GM19372 (cell line): ENCODE measurements around the gene VCPKMT.
"Not testable (repeated sequence)": the region's sequence is repeated elsewhere in the genome, so short reads cannot be mapped to it uniquely, and the experiment has no call there.

Experiments used
- ATAC-seq: cut with Tn5 transposase; IDR thresholded peaks from one replicate; pipeline ENCODE4 v1.9.1; 2021; ENCODE audit warnings: mild to moderate bottlenecking, low read depth, moderate library complexity; ENCODE audit not compliant: unreplicated experiment

The VCPKMT gene

DNA sequence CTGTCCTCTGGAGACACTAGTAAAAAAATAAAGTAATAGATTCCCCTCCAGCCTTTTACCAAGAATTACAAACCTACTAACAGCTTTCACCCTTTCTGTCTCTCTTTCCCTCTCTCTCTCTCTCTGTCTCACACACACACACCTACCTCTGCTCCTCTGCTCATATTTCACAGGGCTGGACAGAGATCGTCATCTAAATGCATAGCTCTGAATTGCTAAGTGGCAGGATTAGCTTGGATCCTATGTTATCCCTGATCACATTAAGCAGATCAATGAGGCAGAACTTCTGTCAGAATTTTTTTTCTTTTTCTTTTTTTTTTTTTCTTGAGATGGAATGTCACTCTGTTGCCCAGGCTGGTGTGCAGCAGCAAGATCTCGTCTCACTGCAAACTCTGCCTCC, 22.9 kb downstream of the VCPKMT start:
- ATAC-seq, result no peak

DNA sequence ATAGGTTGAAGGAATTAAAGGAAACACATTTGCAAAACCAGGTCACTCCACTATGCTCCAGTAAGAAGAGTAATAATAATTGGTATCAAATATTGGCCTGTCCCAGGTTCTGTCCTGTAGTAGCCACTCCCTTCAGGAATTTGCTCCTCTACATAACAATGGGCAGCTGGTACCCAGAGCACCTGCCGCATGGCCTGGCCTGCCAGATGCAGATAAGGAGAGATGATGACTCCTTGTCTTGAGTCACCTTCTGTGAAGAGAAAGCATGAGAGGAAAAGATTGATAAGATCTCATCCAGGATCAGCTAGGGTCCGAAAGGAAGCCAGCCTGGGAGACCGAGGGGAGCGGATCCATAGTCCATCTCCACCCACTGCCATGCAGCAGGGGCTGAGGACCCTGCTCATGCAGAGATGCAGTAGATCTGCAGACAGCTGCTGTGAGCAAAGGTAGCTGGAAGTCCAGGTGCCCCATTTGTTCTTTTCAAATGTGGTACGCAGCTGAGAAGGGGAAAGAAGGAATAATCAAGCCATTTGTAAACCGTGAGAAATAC, 24.3 kb downstream of the VCPKMT start:
- ATAC-seq, result no peak

DNA sequence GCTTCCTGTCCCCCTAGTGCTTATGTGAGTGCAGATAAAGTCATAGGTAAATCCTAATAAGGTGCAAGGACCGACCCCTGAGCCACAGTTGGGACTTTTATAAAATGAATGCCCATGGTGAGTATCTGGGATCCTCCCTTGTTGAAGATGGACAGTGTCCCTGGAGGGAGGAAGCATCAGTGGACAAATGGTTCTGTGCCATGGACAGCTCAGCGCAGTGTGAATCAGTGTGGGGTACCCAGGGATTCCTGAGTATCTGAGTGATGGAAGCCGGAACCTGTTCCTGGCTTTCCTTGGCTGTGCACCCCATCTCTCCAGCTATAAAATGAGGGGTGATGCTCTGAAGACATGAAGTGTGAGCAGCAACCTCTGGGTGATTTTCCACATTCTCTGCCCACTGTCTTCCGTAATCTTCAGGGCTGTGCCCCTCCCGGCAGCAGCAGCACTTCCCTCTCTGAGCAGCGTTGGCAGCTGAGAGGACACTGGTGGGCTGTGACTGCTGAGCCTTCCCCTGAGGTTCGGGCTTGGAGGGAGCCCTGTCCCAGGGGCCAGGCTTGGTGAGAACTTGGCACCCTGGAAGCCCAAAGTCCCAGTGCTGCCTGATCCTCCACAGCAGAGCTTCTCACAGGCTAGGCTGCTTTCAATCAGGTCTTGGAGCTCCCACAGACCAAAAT, 25.0 kb downstream of the VCPKMT start:
- ATAC-seq, result no peak

DNA sequence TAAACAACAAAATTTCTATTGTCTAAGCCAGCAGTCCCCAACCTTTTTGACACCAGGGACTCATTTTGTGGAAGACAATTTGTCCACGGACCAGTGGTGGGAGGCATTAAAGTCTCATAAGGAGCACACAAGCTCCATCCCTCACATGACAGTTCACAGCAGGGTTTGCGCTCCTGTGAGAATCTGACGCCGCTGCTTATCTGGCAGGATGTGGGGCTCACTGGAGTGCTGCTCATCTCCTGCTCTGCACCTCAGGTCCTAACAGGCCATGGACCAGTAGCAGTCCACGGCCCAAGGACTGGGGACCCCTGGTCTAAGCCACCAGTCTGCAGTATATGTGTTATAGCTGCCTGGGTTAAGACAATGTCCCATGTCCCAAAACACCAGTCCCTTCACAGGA, 27.2 kb downstream of the VCPKMT start:
- ATAC-seq, result no peak

DNA sequence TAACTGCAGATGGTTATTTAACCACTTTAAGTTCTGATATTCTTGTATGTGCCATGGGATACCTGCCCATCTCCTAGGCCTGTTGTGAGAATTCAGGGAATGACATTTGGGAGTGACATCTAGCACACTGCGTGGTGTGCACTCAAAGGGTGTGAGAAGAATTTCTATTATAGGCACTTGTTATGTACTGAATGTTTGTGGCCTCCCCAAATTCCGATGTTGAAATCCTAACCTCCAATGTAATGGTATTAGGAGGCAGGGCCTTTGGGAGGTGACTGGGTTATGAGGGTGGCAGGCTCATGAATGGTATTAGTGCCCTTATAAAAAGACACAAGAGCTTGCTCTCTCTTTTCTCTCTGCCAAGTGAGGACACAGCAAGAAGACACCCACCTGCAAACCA, 27.6 kb downstream of the VCPKMT start:
- no peak for ATAC-seq

DNA sequence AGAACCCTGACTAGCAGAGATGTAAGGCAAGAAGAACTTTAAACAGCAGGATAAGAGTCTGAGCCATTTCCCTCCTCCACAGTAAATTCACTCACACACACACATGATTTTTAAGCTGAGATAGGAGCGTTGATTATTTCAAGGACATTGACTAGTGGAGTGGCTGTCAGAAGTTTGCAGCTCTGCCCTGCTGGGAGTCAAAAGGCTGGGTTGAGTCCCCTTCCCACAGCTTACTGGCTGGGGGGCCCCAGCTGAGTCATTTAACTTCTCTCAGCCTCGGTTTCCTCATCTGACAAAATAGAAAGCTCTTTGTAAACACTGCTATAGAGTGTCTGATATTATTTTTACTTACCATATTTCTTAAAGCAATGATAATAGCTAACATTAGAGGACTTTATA, 28.3 kb downstream of the VCPKMT start:
- ATAC-seq, result no peak

DNA sequence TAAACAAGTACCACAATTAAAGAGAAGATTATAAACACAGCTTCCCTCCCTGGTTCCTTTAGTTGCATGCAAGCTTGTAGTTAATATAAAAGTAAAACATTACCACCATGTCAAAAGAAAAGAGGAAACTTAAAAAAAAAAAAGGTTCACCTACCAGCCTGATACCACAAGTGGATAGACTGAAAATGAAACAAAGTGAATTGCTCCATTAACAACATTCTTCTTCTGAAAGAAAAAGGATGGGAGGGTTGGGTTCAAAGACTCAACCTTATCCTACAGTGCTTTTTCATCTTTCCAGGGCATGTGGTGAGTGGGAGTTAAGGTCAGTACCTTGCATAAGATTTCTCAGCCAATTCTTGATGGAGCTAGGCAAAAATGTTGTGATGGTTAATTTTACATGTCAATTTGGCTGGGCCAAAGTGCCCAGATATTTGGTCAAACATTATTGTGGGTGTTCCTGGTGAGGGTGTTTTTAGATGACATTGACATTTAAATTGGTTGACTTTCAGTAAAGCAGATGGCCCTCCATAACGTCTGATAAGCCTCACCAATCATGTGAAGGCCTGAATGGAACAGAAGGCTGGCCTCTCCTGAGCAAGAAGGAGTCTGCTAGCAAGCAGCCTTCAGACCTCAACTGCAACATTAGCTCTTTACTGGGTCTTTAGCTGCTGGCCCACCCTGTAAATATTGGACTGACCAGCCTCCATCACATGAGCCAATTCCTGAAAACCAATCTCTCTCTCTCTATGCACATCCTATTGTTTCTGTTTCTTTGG, 28.8 kb downstream of the VCPKMT start:
- ATAC-seq, result no peak

DNA sequence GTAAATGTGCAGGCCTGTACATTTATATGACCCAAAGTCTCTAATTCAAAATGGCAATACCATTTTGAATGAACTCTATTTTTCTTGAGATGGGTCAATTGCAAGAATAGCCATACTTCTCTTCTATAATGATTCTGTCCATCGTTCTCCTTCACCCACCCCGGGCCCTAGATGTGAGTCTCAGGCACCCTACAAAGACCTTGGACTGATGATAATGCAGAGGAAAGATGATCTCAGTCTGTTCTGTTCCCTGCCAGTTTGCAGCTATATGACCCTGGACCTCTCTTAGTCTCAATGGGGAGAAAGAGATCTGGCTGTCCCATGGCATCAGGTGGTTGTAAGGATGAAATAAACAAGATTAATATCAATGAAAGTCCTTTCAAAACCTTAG, 30.1 kb downstream of the VCPKMT start:
- no peak for ATAC-seq

DNA sequence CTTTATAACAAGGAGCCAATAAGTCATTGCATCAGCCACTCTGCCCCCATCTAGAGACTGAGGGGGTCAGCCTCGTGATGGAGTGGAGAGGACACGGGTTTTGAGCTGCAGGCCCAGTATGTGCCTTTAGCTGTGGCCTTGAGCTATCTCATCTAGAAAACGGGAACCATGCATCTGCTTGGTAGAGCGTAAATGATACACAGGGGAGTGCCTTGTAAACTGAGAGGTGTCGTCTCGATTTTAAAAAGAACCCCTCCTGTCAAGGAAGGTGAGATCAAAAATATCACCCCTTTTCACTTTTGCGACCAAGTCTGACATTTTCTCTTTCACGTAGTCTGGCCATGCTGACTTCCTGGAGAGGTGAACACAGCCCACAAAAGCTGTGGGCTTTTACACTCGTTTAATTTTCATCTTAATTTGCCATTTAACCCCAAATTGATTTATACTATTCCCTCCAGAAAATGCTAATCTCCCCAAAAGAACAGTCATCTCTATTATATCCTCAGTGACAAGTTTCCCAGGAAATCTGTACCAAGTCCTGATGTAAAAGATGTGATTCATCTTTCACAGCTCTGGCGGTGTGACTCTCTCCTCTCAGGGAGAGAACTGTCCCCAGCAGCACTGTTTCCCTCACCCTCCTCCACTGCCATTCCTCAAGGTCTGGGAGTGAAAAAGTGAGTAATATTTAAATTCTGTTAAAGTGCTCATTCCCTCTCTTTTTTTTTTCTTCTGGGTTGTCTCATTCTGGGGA, 30.6 kb downstream of the VCPKMT start:
- peak; percentile 58 for ATAC-seq

DNA sequence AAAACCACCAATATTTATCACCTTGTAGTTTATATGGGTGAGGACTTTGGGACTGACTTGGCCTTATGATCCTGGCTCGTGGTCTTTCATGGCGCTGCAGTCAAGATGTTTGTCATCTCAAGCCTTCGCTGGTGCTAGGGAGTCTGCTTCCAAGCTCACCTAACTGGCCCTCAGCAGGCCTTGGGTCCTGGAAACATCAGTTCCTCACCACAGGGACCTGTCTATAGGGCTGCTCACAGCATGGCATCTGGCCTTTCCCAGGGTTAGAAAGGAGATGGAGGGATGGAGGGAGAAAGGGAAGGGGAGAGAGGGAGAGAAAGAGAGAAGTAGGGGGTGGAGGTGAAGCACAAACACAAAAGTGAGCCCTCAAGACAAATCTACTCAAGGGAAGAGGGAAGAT, 31.7 kb downstream of the VCPKMT start:
- no peak for ATAC-seq

DNA sequence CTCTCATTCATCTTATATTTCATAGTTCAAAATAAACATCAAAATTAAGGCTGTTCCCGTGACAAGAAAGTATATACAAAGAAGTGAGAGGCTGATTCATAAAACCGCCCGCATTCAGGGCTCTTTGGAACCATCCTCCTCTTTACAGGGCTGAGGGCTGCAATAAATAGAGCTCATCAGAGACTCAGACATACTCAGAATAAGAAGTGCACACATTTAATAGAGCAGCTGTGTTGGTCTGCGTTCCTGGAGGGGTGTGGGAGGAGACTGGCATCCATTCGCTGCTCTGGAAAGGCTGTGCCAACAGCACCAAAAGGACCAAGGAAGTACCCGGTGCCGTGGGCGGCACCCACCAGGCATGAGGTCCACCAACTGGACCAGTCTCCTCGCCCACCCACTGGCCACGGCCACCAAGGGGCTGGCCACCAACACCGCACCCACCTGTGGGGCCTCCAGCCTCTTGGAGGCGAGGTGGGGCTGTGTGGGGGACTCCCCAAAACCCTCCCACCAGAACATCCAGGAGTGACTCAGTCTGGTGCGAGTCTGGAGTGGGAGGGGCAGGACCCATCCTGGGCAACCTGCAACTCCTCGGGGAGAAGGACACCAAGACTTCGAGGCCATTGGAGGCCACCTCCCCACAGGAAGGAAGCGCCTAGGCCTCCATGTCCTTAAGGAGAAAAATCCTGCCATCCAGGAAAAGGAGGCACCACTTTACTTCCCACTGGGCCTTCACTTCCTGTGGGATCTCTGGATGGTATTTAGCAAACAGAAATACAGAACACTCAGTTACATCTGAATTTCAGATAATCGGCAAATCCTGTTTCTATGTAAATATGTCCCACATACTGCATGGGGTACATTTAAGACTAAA, 32.7 kb downstream of the VCPKMT start:
- ATAC-seq, result peak; percentile 25

DNA sequence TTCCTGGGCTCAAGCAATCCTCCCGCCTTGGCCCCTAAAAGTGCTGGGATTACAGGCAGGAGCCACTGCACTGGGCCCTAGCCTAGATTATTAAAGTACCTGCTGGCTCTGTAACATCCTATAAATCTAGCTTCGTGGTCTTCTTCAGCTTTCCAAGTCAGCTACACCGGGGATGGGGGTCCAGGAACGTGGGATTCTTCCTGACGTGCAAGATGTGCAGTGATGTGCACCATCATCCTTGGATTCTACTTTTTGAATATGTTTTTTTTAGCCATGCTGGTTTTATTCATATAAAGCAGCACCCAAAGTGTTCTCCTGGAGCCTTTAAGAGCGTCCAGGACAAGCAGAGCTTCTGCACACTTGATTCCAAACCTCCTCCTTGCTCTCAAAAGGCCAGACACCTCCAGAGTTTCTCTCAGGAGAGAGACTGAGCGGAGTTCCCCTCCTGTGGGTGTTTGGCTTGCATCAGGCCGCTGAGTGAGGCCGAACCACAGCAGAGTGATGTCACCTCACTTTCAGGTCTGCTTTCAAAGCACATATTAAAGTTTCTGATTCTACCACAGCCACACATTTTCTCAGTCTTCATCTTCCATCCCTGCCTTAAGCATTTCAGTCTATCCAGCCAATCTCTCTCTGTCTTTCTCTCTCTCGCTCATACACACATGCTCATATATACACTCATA, 33.4 kb downstream of the VCPKMT start:
- ATAC-seq, result peak; percentile 74

DNA sequence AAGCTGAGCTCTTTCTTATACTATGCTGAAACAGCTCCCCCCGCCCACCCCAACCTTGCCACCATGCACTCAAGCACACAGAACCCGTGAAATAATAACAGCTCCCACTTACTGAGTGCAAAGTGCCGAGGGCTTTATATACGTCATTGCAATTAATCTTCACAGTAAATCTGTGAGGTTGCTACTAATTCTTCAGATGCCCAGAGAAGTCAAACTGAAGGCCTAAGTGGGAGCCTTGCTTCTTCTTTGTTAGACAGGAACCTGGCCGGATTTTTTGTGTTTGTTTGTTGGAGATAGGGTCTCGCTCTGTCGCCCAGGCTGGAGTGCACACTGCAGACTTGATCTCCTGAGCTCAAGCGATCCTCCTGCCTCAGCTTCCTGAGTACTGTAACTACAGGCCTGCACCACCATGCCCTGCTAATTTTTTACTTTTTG, 34.0 kb downstream of the VCPKMT start:
- ATAC-seq, result no peak

DNA sequence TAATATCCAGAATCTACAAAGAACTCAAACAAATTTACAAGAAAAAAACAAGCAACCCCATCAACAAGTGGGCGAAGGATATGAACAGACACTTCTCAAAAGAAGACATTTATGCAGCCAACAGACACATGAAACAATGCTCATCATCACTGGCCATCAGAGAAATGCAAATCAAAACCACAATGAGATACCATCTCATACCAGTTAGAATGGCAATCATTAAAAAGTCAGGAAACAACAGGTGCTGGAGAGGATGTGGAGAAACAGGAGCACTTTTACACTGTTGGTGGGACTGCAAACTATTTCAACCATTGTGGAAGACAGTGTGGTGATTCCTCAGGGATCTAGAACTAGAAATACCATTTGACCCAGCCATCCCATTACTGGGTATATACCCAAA, 37.3 kb downstream of the VCPKMT start:
- not testable (repeated sequence) for ATAC-seq

DNA sequence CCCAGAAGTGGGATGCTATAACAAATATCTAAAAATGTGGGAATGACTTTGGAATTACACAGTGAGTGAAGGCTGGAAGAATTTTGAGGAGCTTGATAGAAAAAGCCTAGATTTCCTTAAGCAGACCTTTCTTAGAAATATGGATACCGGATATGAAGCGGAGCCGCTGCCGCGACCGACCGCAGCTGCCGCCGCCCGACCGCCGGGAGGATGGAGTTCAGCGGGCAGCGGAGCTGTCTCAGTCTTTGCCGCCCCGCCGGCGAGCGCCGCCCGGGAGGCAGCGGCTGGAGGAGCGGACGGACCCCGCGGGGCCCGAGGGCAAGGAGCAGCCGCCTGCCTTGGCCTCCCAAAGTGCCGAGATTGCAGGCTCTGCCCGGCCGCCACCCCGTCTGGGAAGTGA, 42.7 kb downstream of the VCPKMT start:
- not testable (repeated sequence) for ATAC-seq

DNA sequence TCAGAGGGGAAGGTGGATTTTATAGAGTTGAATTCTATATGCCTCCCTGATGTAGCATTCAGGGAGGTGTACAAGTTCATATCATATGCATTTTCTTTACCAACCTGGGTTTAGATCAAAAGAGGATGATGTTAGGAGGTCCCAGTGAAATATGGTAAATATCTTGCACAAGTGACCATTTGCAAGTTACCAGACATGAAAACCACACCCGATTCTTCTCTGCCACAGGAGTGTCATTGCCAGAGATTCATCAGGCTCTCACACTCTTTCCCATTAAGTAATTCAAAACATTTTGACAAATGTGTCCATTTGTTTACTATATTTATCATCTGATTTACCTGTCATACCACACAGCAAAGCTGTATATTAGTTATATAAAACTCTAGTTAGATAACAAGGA, 44.0 kb downstream of the VCPKMT start:
- no peak for ATAC-seq

DNA sequence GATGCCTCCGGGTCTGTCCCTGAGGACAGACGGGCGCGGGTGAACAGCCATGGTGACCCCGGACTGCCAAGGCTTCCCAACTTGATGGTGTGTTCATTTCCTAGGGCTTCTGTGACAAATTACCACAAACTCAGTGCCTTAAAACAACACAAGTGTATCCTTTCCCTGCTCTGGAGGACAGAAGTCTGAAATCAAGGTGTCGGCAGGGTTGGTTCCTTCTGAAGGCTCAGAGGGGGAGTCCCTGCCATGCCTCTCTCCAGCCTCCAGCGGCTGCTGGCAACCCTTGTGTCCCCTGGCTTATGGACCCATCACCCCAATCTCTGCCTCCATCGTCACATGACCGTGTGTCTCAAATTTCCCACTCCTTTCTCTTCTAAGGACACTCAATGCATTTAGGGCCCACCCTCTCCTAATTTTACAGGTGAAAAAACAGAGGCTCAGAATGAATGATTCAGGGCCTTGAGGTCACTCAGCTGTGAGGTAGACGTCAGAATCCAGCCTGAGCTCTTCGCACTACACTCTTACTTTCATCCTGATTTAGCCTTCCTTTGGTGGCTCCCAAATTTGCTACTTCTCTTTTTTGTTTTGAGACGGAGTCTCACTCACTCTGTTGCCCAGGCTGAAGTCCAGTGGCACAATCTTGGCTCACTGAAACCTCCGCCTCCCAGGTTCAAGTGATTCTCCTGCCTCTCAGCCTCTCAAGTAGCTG, 45.4 kb downstream of the VCPKMT start:
- ATAC-seq, result no peak

DNA sequence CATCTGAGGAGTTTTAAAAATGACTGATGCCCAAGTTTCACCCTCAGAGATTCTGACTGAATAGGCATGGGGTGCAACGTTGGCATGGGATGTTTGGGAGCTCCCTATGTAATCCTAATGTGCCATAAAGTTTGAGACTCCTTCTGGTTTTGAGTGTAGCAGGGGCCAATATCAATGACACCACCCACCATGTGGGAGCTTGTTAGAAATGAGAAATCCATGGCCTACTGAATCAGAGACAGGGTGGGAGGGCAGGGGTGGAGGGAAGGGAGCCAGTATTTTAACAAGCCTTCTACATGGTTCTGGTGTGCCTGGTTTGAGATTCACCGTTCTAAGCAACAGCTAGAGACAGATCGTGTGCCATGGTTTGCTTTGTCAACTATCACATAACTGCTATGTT, 46.1 kb downstream of the VCPKMT start:
- no peak for ATAC-seq

DNA sequence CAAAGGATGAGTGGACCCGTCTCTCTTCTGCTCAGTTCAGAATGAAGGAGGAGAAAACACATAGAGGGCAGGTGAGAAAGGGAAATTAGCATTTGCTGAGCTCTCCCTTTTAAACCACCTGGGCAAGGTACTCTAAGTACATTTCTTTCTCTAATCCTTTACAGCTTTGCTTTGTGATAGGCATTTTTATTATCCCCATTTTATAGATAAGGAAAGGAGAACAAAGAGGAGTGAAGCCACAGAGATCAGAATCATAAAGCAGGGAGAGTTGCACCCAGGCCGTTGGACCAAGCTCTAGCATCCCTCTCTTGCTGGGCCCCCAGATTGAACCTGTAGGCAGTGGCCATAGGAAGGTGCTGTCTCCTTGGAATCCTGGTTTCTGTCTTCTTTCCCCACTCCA, 47.0 kb downstream of the VCPKMT start:
- ATAC-seq, result no peak
